GM19452 (cell line): ENCODE measurements around the gene GNAS.
"Not testable (repeated sequence)": the region's sequence is repeated elsewhere in the genome, so short reads cannot be mapped to it uniquely, and the experiment has no call there.

ENCODE experiments used
- ATAC-seq: cut with Tn5 transposase; IDR thresholded peaks from one replicate; pipeline ENCODE4 v1.9.1; 2021; ENCODE audit not compliant: unreplicated experiment

GNAS gene

DNA sequence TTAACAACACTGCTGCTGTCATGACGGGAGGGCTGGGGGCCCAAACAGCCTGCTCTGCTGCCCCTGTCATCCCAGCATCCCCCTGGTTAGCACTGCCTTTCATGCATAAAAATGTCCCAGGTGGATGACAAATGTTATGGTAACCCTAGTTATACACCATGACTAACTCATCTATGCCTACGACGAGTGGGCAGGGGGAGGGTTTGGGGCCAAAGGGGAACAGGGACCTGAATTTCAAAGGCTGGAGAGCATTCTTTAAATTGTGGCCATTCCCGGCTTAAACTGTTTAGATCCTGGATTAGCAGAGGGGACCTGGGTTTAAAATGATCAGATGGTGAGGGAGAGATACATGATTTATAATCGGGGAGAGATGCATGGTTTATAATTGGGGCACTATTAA is 26.2 kb upstream of the GNAS start:
- no peak for ATAC-seq

DNA sequence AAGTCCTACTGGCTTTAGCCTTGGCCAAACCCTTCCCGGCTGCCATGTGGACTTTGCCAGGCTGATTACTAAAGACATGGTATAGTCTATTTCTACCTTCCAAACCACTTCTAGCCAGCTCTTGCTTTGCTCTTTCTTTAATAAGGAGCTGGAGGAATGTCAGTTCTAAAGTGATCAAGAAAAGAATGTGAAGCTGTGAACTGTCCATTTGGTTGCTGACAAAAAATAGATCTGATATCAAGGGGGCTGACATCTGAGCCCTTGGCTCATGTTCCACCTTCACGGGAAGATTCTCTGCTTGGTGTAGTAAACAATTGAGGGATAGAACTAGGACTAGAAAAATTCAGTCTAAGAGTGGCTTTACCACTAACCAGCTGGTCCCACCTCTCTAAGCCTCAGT is 24.4 kb upstream of the GNAS start:
- no peak for ATAC-seq

DNA sequence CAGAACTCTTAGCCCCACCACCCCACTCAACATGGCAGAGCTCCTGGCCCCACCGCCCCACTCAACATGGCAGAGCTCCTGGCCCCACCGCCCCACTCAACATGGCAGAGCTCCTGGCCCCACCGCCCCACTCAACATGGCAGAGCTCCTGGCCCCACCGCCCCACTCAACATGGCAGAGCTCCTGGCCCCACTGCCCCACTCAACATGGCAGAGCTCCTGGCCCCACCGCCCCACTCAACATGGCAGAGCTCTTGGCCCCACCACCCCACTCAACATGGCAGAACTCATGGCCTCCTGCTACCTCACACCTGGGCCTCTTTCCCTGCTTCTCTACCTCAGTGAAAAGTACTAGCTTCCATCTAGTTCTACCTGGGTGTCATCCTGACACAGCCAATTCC is 23.7 kb upstream of the GNAS start:
- ATAC-seq: not testable (repeated sequence)

- no peak for ATAC-seq
These were observed 23.0 kb upstream of the GNAS start for GRCh38 chr20:58829531-58829941.

DNA sequence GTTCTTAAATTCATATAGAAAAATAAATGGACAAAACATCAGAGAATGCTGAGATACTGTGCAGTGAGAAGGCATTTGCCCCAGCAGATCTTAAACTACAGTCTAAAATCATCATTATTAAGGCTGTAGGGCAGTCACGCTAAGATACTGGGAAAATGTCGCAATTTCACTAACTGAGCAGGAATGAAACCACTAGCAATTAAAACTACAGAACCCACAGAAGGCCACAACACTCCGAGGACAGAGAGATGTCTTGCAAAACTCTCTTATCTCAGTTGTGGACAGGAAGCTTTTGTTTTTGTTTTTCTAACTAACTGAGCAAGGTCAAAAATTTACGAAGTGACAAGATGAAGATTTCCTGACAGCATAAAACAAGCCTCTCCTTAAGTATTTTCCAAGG is 20.1 kb upstream of the GNAS start:
- no peak for ATAC-seq

DNA sequence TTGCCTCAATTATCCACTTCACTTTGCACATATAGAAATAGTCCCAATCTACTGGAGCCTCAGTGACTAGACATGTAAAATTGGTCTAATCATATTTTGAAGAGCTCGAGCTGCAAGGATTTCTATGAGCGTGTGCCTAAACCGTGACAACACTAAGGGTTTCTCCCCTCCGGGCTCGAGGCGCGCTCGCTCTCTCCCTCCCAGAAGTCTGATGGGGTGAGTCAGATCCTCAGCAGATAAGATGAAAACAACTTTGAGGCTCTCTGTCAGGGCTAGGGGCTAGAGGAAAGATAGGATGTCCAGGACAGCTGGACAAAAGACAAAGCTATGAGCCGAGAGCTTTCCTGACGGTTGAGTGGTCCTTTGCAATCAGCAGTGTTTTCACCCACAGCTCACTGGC is 18.6 kb upstream of the GNAS start:
- ATAC-seq: no peak

GRCh38 chr20:58835231-58835630 is 17.3 kb upstream of the GNAS start:
- no peak for ATAC-seq

GRCh38 chr20:58836616-58837204 is 15.8 kb upstream of the GNAS start:
- no peak for ATAC-seq

- no peak for ATAC-seq
These were observed 14.8 kb upstream of the GNAS start for GRCh38 chr20:58837717-58838116.

GRCh38 chr20:58838174-58838573 is 14.3 kb upstream of the GNAS start:
- no peak for ATAC-seq

DNA sequence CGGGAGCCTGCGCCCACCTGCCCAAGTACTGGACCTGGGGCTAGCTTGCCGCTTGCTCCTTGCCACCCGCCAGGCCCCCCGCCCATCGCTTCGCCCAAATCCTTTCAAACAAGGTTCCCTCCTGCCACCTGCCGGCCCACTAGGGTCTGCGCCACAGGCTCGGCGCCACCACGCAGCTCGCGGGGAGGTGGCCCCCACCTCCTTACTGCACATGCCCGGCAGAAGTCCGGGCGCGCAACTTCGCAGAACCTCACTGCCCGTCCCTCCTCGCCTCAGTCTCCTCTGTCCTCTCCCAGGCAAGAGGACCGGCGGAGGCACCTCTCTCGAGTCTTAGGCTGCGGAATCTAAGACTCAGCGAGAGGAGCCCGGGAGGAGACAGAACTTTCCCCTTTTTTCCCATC is 13.0 kb upstream of the GNAS start:
- ATAC-seq: no peak

GRCh38 chr20:58839991-58840747 is 12.3 kb upstream of the GNAS start:
- no peak for ATAC-seq

GRCh38 chr20:58840816-58841538 is 11.5 kb upstream of the GNAS start:
- no peak for ATAC-seq

- no peak for ATAC-seq
These were observed 10.8 kb upstream of the GNAS start for GRCh38 chr20:58841539-58842264.

- no peak for ATAC-seq
These were observed 10.2 kb upstream of the GNAS start for GRCh38 chr20:58842276-58842675.

GRCh38 chr20:58843128-58843556 is 9.4 kb upstream of the GNAS start:
- no peak for ATAC-seq

DNA sequence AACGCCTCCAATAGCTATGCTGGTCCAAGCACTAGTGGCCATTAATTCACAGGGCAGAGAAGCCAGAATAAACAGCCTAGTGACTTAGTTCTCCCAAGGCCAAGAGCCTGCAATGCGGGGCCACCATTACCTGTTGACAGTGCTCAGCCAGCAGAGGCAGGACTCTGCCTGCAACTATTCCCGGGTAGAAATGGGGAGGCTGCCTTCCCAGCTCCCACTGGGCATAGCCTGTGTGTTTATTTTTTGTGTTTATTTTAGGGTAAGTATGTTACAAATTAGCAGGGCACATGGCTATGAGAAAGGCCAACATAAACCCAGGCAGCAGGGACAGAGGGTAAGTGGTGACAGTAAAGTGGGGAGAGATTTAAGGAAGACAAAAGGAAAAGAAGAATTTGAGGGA is 6.8 kb upstream of the GNAS start:
- ATAC-seq: no peak

GRCh38 chr20:58847463-58847862 is 5.1 kb upstream of the GNAS start:
- ATAC-seq: no peak

- ATAC-seq: peak; percentile 80
These were observed 1.8 kb upstream of the GNAS start, which contains the start of gene GNAS-AS1 for GRCh38 chr20:58850693-58851174. Gene GNAS-AS1, minus strand, starts transcription at chr20:58850902.

- ATAC-seq: no peak
These were observed 1.1 kb upstream of the GNAS start for GRCh38 chr20:58851221-58851968.
